Mesenteric fat pad (tissue), 1 donor: Measurements from ENCODE around the gene RRP1. TPM values are rescaled to one million over a fixed set of nuclear protein-coding genes. Genes with fewer than 3 reads are reported as not detected.
A peak's percentile ranks its signal among the peaks of the same experiment; 100 is the strongest.

ENCODE experiments used
- DNase-seq: peaks from one replicate; pipeline ENCODE4 v3.0.0-alpha.2; 2020; ENCODE audit warnings: low spot score
- total RNA-seq: library from RNA; stranded (reverse); fragmentation: NEBNext Ultra II Directional; extraction: Animal tissue kit (Norgen Biotek cat#: 25700); gene quantifications from one replicate; pipeline ENCODE4 v1.2.1, GENCODE V29; 2021
- donor health status: DM: yes; HTN: yes; CAD: no.

RRP1 gene
- total RNA-seq, 1 donor from 2014 or later = 29.8 TPM

DNA sequence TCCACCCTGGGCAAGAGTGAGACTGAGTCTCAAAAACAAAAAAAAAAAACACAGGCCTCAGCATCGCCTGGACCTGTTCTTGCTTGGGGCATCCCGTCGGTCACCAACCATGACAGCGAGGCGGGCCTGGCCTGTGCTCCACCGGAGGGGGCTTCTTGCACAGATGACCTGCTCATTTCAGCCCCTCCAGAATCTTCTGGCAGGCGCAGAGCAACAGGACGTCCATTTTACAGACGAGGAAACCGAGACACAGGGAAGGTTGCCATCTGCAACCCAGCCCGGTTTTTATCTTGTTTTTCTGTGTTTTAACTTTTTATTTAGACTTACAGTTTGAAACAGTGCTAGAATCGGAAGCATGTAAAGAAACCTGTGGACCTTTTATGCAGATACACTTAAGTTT, 14.2 kb upstream of the RRP1 start:
- DNase-seq = no peak

DNA sequence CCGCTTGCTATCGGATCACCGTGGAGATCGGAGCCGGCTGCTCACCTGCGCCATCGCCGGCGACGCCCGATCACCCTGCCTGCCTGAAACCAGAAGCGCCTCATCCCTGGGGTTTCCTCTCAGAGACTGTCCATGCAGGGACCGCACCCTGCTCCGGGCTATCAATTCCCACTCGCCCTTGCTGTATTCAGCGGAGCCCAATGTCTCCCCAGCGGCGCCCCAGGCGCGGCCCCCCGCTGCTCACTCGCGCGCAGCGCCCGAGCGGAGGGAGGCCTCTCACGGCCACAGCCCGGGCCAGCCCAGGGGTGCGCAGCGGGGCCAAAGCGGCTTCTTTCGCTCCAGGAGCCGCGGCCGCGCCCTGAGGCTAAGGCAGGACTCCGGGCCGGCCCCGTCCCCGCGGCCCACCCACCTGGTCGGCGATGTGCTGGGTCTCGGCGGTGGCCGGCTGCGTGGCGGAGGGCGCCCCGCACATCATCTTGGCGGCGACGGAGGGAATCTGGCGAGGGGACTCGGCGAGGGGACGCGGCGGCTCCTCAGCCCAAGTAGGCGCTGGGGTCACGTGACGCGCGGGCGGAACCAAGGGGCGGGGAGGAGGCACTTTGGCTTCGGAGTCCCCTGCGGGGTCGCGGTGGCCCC, 13.5 kb upstream of the RRP1 start, which contains the start of gene CSTB:
Gene CSTB (minus strand): TSS at position 514 of the 636 bp plus-strand sequence. CDS start 39 bp downstream, at position 475.
- peak; percentile 95 for DNase-seq

DNA sequence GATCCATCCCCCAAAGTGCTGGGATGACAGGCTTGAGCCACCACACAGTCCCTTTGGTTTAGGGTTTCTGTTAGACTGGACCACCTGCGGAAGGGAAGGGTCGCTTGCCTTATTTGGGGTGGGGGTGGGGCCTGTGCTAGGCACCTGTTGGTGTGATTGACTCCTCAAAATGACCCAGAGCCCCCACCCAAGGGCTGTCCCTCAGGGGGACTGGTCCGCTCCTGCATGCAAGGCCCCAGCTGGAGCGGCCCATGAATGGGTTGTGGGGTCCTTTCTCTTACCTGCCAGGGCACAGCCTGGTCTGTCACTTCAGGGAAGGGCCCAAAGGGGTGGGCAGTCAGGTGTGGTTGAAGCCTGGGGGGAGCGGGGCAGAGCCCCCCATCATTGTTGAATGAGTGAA, 11.4 kb upstream of the RRP1 start:
- no peak for DNase-seq

DNA sequence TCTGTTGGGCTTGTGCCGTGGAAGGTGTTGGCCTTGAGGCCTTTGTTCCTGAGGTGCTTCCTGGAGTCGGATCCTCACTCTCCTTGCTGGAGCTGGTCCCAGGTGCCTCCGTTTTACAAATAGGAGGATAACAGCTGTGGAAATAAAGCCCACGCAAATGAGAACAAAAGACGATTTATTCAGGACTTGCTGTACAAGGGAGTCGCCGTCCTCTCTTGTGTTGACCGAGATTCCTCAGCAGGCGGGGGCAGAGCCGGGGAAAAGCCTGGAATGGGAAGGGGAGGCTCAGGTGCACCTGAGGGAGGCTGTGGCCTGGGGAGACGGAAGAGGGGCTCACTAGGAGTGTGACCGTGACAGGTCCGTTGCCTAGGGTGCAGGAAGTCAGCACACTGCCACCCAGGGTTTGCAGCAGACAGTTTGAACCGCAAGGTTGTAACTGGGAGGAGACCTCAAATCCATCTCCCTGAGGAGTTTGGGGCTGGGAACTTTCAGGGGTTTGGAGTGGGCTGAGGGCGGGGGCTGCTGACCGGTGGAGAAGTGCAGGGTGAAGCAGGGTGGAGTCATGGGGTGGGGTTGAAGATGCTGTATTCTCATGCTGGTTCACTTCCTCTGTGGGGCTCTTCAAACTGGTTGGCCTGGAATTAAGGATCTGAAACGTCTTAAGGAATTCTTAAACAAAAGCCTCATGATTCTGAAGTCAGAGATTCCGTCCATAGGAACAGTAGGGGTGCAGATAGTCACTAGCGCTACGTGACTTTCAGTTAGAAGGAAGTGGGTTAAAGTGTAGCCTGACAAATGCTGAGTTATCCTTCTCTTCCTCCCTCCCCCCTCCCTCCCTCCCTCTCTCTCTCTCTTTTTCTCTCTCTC, 10.7 kb upstream of the RRP1 start:
- DNase-seq = no peak

DNA sequence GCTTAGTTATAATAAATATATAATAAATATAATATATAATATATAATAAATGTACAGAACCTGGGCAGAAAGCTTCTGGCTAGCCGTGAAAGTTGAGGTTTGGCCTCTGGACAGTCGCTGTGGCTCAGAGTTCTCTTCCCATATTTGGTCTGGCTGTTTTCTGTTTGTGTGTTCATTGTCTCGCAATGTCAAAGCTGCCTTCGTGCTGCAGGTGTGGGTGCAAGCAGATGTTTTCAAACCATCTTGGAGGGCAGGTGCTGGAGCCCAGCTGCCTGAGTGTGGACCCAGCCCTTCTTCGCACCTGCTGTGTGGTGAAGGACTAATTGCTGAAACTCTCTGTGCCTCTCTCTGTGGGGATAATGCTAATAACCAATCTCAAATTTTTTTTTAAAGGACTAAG, 9.7 kb upstream of the RRP1 start:
- DNase-seq = no peak

DNA sequence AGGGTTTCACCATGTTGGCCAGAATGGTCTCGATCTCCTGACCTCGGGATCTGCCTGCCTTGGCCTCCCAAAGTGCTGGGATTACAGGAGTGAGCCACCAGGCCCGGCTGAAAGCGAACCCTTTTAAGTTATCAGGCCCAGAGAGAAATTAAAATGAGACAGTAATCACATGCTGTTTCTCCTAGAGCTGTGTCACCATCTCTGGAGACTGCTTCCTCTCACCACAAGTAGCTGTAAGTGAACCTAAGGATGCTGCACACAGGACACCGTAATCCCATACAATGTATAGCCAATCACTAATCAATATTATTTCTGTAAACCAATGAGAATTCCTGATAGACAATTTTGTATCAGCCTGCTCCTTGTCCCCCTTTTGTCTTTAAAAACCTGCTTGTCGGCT, 7.5 kb upstream of the RRP1 start:
- DNase-seq = no peak

DNA sequence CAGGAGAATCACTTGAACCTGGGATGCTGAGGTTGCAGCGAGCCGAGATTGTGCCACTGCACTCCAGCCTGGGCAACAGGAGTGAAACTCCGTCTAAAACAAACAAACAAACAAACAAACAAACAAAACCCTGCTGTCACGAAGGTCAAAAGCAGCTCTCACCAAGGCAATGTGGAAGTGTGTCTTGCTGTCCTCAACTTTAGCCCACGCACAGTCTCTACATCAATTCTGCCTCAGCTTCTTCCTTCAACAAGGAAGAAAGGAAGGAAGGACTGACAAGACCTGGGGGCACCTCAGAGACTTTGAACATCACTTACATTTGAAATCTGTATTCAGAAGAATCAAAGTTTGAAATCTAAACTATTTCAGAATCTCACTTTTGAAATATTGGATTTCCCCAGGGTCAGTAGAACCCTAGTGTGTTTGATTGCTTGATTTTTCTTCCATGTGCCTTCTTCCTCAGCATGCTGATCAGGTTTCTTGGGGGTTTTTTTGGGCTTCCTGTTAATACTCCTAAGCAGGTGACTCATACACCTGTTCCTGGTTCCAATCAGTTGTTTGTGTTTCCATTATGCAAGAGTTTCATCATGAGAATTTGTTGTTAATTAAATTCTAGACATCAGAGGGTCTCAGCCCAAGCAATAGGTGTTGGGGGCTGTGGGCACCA, 6.8 kb upstream of the RRP1 start:
- DNase-seq = no peak

DNA sequence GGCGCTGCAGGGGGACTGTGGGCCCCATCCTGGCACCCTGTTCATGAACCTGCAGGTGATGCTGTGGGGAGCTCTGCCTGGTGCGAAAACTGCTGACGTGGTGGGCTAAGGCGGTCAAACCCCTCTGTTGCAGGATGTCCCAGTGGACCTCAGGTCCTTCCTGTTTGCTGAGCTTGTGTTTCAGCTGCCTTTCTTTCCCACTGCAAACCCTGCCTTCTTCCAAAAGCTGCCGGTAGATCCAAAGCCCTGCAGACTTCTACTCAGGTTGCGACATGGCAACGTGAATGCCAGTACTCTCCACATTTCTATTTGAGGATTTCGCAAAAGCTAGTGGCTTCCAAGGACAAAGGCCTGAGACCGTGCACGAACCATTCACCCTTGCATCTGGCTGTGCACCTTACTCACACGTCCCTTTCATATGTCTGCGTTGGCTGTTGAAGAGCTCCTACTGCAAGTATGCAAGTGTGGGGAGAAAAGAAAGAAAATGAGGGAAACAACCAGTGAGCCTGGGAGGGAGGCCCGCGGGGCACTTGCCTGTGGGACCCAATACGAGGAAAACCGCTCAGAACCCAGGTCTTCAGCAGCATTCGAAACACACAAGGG, 6.2 kb upstream of the RRP1 start:
- DNase-seq = no peak

DNA sequence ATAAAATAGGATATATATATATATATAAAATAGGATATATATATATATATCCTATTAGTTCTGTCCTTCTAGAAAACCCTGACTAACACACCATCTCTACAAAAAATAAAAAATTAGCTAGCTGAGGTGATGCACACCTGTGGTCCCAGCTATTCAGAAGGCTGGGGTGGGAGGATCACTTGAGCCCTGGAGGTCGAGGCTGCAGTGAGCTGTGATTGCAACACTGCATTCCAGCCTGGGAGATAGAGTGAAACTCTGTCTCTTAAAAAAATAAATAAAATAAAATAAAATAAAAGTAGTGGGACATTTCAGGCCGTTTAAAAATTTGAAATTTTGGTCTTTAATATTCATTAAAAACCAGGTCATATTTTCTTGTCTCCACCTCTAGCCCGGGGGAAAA, 4.2 kb upstream of the RRP1 start:
- DNase-seq = no peak

DNA sequence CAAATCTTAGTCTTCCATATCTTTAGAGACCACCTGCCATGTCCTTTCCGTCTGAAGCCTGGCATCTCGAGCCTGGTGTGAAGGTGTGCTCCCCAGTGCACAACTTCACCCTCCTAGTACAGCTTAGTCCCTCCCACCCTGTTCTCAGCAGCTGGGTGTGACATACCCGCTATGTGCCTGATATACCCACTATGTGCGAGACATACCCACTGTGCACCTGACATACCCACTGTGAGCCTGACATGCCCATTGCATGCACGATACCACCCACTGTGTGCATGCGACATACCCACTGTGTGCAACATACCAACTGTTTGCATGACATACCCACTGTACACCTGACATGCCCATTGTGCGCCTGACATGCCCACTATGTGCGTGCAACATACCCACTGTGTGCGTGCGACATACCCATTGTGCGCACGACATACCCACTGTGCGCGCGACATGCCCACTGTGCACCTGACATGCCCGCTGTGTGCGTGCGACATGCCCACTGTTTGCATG, 3.0 kb upstream of the RRP1 start:
- no peak for DNase-seq

DNA sequence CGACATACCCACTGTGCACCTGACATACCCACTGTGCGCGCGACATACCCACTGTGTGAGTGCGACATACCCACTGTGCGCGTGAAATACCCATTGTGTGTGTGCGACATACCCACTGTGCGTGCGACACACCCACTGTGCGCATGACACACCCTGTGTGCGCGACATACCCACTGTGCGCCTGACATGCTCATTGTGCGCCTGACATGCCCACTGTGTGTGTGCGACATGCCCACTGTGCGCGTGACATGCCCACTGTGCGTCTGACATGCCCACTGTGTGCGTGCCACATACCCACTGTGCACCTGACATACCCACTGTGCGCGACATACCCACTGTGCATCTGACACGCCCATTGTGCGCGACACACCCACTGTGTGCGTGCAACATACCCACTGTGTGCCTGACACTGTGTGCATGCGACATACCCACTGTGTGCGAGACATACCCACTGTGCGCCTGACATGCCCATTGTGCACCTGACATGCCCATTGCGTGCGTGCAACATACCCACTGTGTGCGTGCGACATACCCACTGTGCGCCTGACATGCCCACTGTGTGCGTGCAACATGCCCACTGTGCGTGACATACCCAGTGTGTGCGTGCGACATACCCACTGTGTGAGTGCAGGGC, 2.5 kb upstream of the RRP1 start:
- no peak for DNase-seq

DNA sequence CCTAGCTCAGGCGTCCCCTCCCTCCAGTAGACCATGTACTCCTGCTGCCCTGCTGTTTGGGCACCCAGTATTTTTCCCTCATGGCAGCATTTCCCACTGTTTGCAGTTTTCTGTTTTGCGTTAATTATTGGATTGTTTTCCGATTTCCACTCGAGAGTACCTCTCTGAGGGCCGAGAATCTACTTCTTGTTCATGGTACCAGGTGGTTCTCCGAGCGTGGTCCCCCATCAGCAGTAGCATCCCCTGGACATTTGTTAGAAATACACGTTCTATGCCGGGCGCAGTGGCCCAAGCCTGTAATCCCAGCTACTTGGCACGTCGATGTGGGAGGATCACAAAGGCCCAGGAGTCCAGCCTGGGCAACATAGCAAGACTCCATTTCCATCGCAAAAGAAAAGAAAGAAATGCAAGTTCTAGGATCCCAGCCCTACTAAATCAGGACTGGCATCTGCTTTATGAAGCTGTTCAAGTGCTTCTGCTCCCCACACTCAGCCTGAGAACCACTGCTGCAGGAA, 690 bp downstream of the RRP1 start:
- DNase-seq = no peak

DNA sequence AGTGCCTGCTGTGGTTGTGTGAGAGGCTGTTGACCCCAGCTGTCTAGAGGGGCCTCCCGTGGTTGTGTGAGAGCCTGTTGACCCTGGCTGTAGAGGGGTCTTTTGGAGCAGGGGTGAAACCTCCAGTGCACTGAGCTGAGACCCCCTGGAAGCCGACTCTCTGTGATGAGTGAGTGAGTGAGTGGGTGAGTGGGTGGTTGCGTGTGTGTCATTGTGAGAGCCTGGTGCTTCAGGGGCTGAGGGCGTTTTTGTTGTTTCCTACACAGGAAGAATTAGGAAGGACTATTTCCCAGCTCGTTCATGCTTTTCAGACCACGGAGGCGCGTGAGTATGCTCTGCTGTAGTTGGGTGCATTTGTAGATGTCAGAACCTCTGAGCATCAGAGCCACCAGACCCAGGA, 3.0 kb downstream of the RRP1 start:
- DNase-seq = no peak

DNA sequence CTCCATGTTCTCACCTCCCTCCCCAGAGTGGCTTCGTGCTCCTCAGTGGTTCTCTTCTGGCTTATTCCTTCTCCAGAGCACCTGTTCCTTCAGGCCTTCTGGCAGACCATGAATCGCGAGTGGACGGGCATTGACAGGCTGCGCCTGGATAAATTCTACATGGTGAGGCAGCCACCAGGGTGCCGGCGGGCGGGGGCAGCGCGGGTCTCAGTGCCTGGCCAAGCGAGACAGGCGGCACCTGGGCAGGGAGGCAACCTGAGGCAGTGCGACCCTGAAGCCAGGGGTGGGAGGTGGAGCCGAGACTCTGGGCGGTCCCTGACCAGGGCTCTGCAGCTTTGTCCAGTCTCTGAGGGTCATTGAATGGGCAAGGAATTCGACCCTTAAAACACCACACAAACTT, 3.9 kb downstream of the RRP1 start:
- no peak for DNase-seq

DNA sequence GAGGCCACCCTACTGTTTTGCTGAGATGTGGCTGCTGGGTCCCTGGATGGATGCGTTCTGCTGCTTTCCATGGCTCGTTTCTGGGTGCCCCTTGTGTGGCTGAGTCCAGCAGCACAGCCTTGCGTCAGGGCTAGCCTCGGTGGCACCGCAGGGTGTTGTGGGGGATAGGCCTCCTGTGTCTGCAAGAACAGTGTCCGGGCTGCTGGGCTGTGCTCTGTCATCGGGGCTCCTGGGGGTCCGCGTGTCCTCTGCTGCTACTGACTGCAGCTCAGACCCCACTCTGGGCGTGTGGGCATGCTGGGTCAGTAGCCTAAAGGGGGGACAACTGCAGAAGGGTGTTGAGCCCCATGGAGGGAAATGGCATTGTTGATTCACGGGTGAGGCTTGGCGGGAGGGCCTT, 4.9 kb downstream of the RRP1 start:
- DNase-seq = no peak

DNA sequence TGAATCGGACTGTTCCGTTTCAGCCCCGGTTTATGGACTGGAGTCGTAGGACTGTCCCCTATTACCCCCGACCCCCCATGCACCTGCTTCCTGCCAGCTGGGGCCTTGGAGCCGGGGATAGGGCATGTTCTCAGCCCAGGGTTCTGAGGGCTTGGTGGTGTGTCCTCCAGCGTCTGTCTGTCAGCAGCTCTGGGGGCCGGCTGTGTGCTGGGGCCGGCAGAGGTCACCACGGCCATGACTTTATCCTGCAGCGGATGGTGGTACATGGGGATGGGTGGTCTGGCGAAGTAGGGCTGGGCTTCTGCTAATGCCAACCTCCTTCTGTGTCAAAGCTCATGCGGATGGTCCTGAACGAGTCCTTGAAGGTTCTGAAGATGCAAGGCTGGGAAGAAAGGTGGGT, 5.5 kb downstream of the RRP1 start:
- no peak for DNase-seq

DNA sequence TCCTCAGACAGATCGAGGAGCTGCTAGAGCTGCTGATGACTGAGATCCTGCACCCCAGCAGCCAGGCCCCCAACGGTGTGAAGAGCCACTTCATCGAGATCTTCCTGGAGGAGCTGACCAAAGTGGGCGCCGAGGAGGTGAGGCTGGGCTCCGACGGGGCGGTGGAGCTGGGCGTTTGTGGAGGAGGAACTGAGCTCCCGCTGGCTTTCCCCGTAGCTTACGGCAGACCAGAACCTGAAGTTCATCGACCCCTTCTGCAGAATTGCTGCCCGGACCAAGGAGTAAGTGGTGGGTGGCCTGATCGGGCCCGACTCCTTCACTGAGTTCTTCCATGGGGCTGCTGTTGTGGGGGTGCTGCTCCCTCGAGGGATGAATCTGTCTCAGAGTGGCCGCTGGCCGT, 8.0 kb downstream of the RRP1 start:
- DNase-seq = no peak

DNA sequence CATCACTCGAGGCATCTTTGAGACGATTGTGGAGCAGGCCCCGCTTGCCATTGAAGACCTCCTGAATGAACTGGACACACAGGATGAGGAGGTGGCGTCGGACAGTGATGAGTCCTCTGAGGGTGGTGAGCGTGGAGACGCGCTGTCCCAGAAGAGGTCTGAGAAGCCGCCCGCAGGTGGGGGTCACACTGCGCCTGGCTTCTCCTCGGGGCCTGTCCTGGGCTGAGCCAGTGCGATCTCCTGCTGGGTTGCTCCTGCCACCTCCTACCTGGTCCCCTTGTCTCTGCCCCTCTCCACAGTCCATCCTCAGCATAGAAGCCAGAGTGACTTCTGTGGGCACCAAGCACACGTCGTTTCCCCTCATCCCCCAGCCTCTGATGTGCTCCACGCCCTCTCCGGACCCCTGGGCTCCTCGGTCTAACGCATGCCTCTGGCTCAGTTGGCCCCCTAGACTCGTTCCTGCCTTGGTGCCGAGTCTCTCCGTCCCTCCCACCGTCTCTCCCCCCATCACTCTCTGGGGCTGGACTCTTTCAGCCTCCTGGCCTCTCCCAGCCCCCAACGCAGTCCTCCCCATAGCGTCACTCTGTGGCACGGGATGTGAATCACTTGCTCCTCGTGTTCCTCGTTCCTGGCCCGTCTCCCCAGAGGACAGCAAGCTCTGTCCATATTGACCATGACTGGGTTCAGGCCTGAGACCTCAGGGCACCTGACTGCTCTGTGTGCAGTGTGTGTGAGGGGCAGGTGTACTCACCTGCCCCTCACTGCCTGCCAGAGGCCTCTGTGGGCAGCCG, 8.7 kb downstream of the RRP1 start:
- no peak for DNase-seq

DNA sequence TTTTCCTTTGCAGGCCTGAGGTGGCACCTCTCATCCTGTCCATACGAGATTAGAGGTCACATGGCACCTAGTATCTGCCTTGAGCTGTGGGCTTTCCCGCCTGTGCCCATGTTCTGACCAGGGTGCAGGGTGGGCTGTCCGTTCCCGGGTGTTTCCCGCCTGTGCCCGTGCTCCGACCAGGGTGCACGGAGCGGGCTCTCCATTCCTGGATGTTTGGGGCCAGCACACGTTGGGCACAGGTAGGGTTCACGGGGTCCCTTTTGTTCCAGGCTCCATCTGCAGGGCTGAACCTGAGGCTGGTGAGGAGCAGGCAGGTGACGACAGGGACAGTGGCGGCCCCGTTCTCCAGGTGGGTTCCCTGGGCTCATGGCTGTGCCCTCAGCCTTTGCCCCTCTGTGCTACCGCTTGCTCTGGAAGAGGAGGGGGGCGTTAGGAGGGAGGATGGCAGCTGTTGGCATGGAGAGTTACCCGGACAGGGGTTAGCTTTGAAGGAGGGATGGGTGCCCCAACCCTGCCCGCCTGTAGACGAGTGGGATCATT, 10.0 kb downstream of the RRP1 start:
- DNase-seq = no peak

DNA sequence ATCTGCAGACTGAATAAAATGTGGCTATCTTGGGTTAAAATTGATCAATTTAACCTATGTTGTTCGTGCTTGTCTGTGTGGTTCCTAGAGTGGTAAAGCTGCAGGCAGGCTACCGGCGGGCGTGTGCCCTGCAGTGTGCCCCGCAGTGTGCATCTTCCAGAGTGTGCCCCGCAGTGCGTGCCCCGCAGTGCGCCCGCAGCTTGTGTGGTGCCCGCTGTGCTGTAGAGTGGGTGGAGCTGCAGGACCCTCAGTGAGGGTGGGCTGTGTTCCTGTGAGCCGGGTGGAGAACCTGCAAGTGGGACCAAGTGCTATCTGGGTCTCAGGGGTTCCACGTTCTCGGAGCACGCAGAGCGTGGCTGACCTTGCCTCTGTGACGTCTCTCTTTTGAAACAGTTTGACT, 10.7 kb downstream of the RRP1 start:
- DNase-seq = no peak
